Neural cell (in vitro differentiated cells): ENCODE data around the gene WTAP. TPM values are rescaled to one million over a fixed set of nuclear protein-coding genes. Genes with fewer than 3 reads are reported as not detected.

Experiments
- H2AFZ ChIP-seq: fragments of 200-600, 300-800 bp; sonication (generic), shearing (Covaris generic); 2 replicates; pipeline ENCODE4 v1.6.0; 2014; ENCODE audit warnings: low read depth, mild to moderate bottlenecking, antibody characterized with exemption, low read length, moderate library complexity
- H3F3A ChIP-seq: fragments of 200-600 bp; shearing (Covaris generic); 2 replicates; pipeline ENCODE4 v1.6.1; 2016; ENCODE audit warnings: mild to moderate bottlenecking, moderate library complexity, mixed read lengths, antibody characterized with exemption, low read length; ENCODE audit not compliant: insufficient read depth, poor library complexity, severe bottlenecking
- H3K27ac ChIP-seq: fragments of 200-600, 300-800 bp; sonication (generic), shearing (Covaris generic); 2 replicates; pipeline ENCODE4 v1.5.1; 2014; ENCODE audit warnings: mild to moderate bottlenecking, low read length, moderate library complexity
- H3K27me3 ChIP-seq: fragments of 300-800, 200-600 bp; sonication (generic), shearing (Covaris generic); 2 replicates; pipeline ENCODE4 v1.6.0; 2014; ENCODE audit warnings: mild to moderate bottlenecking, low read depth, low read length, moderate library complexity; ENCODE audit not compliant: insufficient read depth
- H3K36me3 ChIP-seq: fragments of 300-800, 200-600 bp; sonication (generic), shearing (Covaris generic); 2 replicates; pipeline ENCODE4 v1.5.1; 2014; ENCODE audit warnings: mild to moderate bottlenecking, antibody characterized with exemption, low read length, moderate library complexity; ENCODE audit not compliant: insufficient read depth
- H3K4me2 ChIP-seq: fragments of 300-800, 200-600 bp; sonication (generic), shearing (Covaris generic); 2 replicates; pipeline ENCODE4 v1.6.0; 2014; ENCODE audit warnings: mild to moderate bottlenecking, low read length
- H3K4me3 ChIP-seq: fragments of 300-800, 200-600 bp; sonication (generic), shearing (Covaris generic); 2 replicates; pipeline ENCODE4 v1.5.1; 2014; ENCODE audit warnings: mild to moderate bottlenecking, low read length, moderate library complexity
- H3K79me2 ChIP-seq: fragments of 200-600 bp; shearing (Covaris generic); replicated peaks from 2 replicates; pipeline ENCODE4 v1.6.0; 2014; ENCODE audit warnings: mild to moderate bottlenecking, low read length, moderate library complexity; ENCODE audit not compliant: insufficient read depth
- H3K9ac ChIP-seq: fragments of 300-800, 200-600 bp; sonication (generic), shearing (Covaris generic); 2 replicates; pipeline ENCODE4 v1.6.1; 2016; ENCODE audit warnings: mild to moderate bottlenecking, low read length, mixed read lengths
- H3K9me2 ChIP-seq: fragments of 200-600 bp; shearing (Covaris generic); 2 replicates; pipeline ENCODE4 v1.6.1; 2016; ENCODE audit warnings: mild to moderate bottlenecking, low read length, mixed read lengths; ENCODE audit not compliant: insufficient read depth
- H3K9me3 ChIP-seq: fragments of 200-600, 300-800 bp; sonication (generic), shearing (Covaris generic); 2 replicates; pipeline ENCODE4 v1.6.1; 2016; ENCODE audit warnings: mild to moderate bottlenecking, mixed run types, low read length, moderate library complexity, mixed read lengths
- H4K20me1 ChIP-seq: fragments of 200-600 bp; shearing (Covaris generic); 2 replicates; pipeline ENCODE4 v1.6.1; 2016; ENCODE audit warnings: mild to moderate bottlenecking, mixed run types; ENCODE audit not compliant: insufficient read depth
- CTCF ChIP-seq: fragments of 450-650 bp; IDR thresholded peaks from 2 replicates; pipeline ENCODE4 v1.5.1; 2014; ENCODE audit warnings: antibody characterized with exemption, mild to moderate bottlenecking, moderate library complexity; ENCODE audit not compliant: poor library complexity, severe bottlenecking
- EP300 ChIP-seq: fragments of 450-650 bp; conservative IDR thresholded peaks from 2 replicates; pipeline ENCODE4 v1.6.1; 2014; ENCODE audit warnings: antibody characterized with exemption, mild to moderate bottlenecking, moderate library complexity; ENCODE audit not compliant: poor library complexity, severe bottlenecking
- EZH2 ChIP-seq: fragments of 200-600, 300-800 bp; shearing (Covaris generic), sonication (generic); IDR thresholded peaks from 2 replicates; pipeline ENCODE4 v1.6.1; 2014; ENCODE audit warnings: antibody characterized with exemption, low read length, borderline replicate concordance, mild to moderate bottlenecking; ENCODE audit not compliant: insufficient read depth, poor library complexity, severe bottlenecking
- MXI1 ChIP-seq: fragments of 450-650 bp; conservative IDR thresholded peaks from 2 replicates; pipeline ENCODE4 v1.6.1; 2014; ENCODE audit warnings: antibody characterized with exemption, mild to moderate bottlenecking; ENCODE audit not compliant: poor library complexity, severe bottlenecking
- POLR2AphosphoS5 ChIP-seq: IDR thresholded peaks from 2 replicates; pipeline ENCODE4 v1.6.1; 2012
- RAD21 ChIP-seq: fragments of 450-650 bp; conservative IDR thresholded peaks from 2 replicates; pipeline ENCODE4 v1.6.1; 2014; ENCODE audit warnings: antibody characterized with exemption, mild to moderate bottlenecking, moderate library complexity
- REST ChIP-seq: IDR thresholded peaks from 2 replicates; pipeline ENCODE4 v1.6.1; 2012; ENCODE audit warnings: borderline replicate concordance
- SMC3 ChIP-seq: fragments of 450-650 bp; conservative IDR thresholded peaks from 2 replicates; pipeline ENCODE4 v1.6.1; 2014; ENCODE audit warnings: antibody characterized with exemption, mild to moderate bottlenecking, moderate library complexity; ENCODE audit not compliant: poor library complexity
- TAF1 ChIP-seq: IDR thresholded peaks from 2 replicates; pipeline ENCODE4 v1.6.1; 2012; ENCODE audit warnings: low read depth
- polyA plus RNA-seq: library from polyadenylated mRNA; depleted of rRNA; stranded (reverse); fragments of >200 nt; gene quantifications from 2 replicates; pipeline ENCODE4 v1.2.3, GENCODE V29; 2014

The WTAP gene
- polyA plus RNA-seq, 1 donor from 2014 or later, result 94.1 TPM

GRCh38 chr6:159761873-159762680 is 34.8 kb downstream of the WTAP start, which contains the start of gene ACAT2:
Gene ACAT2 (plus strand): TSS chr6:159762045. CDS start chr6:159762088, 43 bp downstream.
- no peaks in the 10 kb centered on the region for H3F3A ChIP-seq

More at GRCh38 chr6:159761873-159762680, 34.8 kb downstream of the WTAP start, which contains the start of gene ACAT2:
- no peaks in the 10 kb centered on the region for H3K9me3 ChIP-seq
- no peaks in the 10 kb centered on the region for H3K9me2 ChIP-seq
- H4K20me1 ChIP-seq, result no peaks in the 10 kb centered on the region
- H3K27me3 ChIP-seq, result no peaks in the 10 kb centered on the region
- H3K27ac ChIP-seq, result peak within 1 kb of the TSS; percentile 98
- peaks cover 25% of the 10 kb centered on the region for H3K79me2 ChIP-seq
- H2AFZ ChIP-seq, result peak within 1 kb of the TSS; percentile 85
- peak; percentile 79 for TF ChIP-seq REST
- TF ChIP-seq CTCF, result peak; percentile 39
- no peak for TF ChIP-seq EZH2
- TF ChIP-seq MXI1, result peak; percentile 73
- TF ChIP-seq POLR2AphosphoS5, result peak; percentile 90
- no peak for TF ChIP-seq RAD21
- peak; percentile 85 for TF ChIP-seq TAF1
- no peak for TF ChIP-seq SMC3
- peak; percentile 64 for TF ChIP-seq EP300
- H3K9ac ChIP-seq, result peak within 1 kb of the TSS; percentile 98
- H3K36me3 ChIP-seq, result peaks cover 9% of the 10 kb centered on the region
- H3K4me2 ChIP-seq, result peak within 1 kb of the TSS; percentile 86
- peak within 1 kb of the TSS; percentile 91 for H3K4me3 ChIP-seq
